Activated T-cell treated with anti-CD3 and anti-CD28 coated beads for 4 hours (primary cell): ENCODE results near the gene KCNE2.

ENCODE experiments used
- DNase-seq: peaks from one replicate; pipeline ENCODE4 v3.0.0-alpha.2; 2020

Gene KCNE2, protein sequence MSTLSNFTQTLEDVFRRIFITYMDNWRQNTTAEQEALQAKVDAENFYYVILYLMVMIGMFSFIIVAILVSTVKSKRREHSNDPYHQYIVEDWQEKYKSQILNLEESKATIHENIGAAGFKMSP

DNA sequence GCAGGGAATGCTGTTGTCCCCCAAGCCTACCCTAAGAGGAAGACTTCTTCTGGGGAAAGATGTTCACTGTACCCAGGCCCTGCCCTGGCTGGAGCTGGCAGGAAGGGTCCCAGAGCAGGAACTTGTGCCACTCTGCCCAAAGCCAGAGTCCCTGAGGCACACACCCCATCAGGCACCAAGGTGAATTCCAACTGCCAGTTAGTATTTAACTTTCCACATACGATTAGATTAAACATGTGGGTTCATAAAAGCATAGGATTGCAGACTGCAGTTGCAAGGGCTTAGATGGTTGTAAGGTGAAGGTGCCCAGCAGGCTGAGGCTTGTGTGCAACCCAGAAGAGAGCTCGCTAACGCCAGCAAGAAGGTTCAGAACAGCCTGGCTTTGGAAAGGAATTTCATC lies at the start of gene KCNE2:
TSS of gene KCNE2 (plus strand) at position 274 of the 400 bp plus-strand sequence. CDS start 6,473 bp downstream, outside the sequence.
- DNase-seq, result no peak

DNA sequence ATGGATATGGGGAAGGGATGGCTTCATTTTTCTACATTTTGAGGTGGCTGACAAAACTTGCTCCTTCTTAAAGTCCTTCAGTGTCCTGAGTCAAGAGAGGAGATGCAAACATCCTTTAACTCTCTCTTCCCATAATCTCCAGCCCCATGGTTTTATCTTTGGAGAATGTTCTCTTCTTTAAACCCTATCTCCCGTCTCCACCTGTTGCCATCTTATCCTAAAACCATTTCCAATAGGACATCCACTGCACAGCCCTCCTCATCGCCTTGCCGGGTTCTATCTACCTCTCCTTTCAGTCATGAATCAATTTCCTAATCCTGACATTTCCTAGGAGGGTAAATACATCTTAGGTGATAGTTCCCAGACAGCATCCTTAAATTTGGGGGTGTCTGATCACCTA lies 44.2 kb upstream of the KCNE2 start:
- DNase-seq, result no peak

DNA sequence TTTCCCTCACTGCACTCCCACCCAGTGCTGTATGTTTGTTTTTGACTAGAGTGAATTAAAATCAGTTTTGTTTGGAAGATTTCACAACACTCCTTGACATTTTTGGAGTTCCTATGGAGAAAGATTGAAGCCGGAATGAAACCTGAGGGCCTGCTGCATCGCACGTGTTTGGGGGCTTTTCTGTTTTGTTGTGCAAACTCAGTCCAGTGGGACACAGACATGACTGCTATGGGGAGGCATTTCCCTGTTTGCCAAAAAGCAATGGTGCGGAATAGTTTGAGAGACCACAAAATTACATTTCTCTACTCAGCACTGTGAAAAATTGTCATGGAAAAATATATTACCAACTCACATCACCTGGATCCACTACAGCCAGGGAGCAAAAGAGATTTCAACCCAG lies 43.8 kb upstream of the KCNE2 start:
- no peak for DNase-seq

- no peak for DNase-seq
These were observed 33.8 kb upstream of the KCNE2 start for GRCh38 chr21:34330055-34330454.

DNA sequence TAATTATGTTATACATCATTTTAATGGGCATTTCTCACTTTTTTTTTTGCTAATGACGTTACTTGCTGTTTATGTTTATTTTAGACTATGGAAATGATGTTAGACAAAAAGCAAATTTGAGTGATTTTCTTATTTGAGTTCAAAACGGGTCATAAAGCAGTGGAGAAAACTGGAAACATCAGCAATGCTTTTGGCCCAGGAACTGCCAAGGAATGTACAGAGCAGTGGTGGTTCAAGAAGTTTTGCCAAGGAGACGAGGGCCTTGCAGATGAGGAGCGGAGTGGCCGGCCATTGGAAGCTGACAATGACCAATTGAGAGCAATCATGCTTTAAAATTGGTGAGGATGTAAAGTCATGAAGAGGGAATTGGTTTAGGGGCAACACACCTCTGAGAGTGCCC lies 32.1 kb upstream of the KCNE2 start:
- DNase-seq, result no peak

- no peak for DNase-seq
These were observed 31.5 kb upstream of the KCNE2 start for GRCh38 chr21:34332347-34332746.

DNA sequence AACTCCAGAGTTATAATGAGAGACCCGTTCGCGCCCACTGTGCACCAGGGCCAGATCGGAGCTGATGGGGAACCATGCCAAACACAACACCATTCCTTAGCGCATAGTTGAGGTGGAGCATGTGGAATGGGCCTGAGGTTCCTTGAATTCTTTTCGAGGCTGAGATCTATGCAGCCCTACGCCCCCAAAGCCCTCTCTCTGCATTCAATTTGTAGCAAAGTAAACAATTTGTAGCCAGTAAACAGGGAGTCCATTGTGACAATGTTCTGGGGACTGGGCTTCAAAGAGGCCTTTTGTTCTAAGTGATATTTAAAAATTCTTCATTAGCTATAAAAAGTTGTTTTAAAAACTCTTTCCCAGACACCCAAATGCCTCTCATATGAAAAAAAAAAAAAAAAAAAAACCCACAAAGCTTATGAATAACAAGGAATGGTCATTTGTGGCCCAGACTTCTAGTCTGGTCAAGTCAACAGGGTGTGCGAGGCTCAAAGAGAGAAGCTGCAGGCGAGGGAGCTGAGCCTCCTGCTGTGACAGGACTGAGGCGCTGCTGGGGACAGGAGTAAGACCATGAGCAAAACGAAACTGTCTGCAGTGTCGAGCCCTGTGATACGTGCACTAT lies 30.6 kb upstream of the KCNE2 start:
- no peak for DNase-seq

GRCh38 chr21:34335316-34335715 lies 28.5 kb upstream of the KCNE2 start:
- no peak for DNase-seq

DNA sequence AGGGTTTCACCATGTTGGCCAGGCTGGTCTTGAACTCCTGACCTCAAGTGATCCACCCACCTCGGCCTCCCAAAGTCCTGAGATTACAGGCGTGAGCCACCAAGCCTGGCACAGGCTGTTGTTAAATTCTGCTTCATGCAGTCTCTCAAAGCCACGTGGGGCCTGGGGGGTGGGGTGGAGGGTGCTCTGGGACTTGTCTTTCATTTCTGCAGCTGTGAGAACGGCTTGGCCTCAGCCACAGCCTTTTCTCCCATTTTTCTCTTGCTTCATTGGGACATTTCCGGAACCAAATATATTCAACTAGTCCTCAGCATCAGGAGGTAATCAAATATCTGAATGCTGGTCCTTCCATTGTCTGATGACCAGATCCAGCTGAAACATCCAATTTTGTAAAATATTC lies 27.6 kb upstream of the KCNE2 start:
- no peak for DNase-seq

- no peak for DNase-seq
These were observed 26.9 kb upstream of the KCNE2 start for GRCh38 chr21:34336756-34337391.

GRCh38 chr21:34337741-34338140 lies 26.1 kb upstream of the KCNE2 start:
- no peak for DNase-seq

- DNase-seq, result no peak
These were observed 25.6 kb upstream of the KCNE2 start for GRCh38 chr21:34338226-34338625.

DNA sequence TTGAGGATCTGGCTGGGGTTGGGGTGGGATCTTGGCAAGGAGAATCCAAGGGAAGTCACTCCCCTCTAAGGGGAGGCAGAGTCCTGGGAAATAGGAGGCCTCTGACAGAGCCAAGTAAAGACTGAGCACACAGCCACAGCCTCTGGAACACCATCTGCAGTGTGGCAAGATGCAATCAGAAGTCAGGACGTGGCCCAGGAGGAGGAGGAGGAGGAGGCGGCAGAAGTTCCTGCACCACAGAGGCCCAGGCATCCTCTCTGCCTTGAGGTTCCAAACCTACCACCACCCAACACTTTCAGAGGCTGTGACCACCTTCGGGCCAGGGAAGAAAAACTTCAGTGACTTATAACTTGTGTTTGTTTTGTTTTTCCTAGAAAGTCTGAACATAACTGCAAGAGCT lies 23.7 kb upstream of the KCNE2 start:
- DNase-seq, result no peak

DNA sequence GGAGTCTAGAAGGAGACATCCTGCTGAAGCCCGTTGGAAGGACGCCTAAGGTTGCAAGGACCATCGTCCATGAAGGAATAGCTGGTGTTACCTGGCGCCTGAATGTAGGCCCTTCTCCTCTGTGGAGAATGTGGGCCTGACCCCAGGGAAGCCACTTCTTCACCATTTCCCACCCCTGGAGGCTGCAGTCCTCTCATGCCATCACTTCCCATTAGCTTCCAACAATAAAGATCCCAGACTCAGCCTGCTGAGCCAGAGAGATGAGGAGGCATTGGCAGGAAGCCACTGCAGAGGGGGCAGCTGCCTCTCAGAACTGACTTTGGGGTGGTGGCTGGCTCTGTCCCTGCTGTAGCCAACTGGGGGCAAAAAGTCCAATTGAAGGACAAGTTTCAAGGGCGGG lies 21.3 kb upstream of the KCNE2 start:
- no peak for DNase-seq

DNA sequence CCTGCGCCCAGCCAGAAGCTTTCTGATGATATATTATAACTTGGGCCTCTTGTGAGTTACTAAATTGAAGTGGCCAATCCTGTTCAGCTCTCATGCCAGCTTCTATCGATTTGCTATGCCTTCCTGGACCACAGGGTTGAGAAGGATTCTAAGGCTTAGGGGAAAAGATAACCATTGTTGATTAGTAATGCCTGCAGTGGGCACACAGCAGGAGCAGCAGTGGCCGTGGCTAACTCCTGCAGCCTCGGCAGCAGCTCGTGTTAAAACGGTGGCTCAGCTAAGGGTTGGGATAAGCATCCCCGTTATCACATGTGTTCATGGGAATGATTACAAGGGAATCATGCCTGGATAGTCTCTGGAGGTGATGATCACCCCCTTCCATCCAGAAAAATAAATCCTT lies 20.5 kb upstream of the KCNE2 start:
- no peak for DNase-seq

DNA sequence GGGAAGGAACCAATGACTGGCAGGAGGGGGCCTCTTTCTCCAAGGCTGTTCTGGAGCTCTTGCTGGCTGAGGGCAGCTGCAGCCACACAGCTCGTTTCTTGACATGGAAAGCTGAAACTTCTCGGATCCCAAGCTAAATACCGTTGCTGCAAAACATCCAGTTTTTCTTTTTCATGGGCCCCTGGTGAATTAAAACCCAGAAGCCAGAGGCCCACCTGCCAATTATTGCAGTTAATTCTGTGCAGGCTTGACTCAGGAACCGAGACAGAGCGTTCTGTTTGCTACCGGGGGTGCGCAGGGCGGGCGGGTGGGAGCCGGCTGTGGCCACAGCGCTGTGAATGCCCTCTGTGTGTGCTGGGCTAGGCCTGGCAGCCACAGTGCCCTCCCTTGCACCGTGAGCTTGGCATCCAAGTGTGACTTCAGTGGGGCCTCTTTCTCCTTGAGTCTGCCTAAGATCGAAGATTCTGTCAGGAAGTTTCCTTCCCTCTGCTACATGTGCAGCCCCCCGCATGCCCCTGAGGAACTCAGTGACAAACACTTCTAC lies 19.9 kb upstream of the KCNE2 start:
- DNase-seq, result no peak

- DNase-seq, result no peak
These were observed 19.2 kb upstream of the KCNE2 start for GRCh38 chr21:34344584-34344983.

DNA sequence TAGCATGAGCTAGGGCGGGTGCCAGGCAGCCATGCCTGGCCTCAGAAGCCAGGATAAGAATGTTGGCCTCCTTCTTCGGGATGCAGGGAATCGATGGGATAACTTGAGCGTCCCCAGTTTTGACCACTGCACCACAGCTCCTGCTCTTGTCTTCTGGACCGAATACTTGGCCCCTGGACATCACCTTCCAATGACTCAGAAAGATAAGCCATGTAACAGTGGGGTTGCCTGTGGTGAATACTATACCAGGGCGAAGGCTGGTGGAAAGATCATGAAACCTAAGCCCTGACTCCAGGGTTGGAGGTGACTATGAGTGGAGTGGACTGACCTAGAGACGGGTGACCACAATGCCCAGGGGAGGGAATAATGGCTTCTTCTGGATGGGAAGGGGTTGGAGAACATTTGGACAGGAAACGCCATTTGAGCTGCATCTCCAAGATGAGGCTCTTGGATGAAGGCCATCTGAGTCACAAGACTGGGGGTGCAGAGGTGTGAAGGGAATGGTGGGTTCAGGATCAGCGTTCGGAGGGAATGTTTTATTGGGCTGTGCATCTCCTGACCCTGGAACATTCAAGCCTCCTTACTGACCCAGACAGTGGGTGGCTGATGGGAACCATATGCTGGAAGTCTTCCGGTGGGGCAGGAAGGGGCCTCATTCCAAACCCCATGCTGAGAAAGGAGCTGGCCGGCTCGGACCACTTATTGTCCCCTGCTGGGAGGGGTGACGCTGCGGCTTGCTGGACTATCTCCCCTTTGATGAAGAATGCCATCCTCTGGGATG lies 18.5 kb upstream of the KCNE2 start:
- DNase-seq, result no peak

GRCh38 chr21:34345892-34346291 lies 17.9 kb upstream of the KCNE2 start:
- no peak for DNase-seq

DNA sequence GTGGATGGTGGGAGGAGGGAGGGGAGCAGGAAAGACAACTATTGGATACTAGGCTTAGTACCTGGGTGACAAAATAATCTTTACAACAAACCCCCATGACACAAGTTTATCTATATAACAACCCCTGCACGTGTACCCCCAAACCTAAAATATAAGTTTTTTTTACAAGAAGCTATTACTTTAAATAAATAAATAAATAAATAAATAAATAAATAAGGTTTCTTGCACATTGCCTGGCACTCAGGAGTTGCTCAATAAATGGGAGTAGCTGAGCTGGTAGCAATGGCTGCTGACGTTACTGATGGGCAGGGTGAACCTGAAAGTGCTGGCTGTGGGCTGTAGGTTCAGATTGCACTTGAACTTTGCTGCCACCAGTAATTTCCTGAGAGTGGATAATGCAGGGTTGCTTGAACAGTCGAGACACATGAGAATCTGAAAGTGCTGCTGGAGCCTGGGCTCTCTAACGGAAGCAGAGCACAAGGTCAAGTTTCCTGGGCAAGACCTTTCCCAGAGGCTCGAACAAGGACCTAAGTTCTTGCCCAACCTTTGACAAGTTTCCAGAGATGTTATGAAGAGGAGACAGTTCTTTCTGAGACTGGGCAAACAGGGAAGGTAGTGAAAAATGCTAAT lies 14.8 kb upstream of the KCNE2 start:
- no peak for DNase-seq

GRCh38 chr21:34351786-34352241 lies 12.0 kb upstream of the KCNE2 start:
- no peak for DNase-seq

GRCh38 chr21:34352556-34352955 lies 11.2 kb upstream of the KCNE2 start:
- no peak for DNase-seq

DNA sequence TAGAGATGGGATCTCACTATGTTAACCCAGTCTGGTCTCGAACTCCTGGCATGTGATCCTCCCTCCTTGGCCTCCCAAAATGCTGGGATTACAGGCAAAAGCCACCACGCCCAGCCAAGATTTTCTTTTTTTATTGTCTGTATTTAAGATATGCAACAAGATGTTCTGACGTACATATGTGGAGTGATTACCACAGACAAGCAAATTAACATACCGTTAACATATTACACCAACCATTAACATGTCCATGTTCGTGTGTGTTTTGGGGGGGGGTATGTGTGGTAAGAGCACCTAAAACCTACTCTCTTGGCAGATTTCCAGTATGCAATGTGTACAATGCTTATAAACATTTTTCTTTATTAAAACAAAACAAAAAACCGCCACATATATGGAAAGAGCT lies 10.6 kb upstream of the KCNE2 start:
- DNase-seq, result no peak
